Endothelial cell of umbilical vein (primary cell): ENCODE results near the gene CRYBG2. TPM values are rescaled to one million over a fixed set of nuclear protein-coding genes. Genes with fewer than 3 reads are reported as not detected.
"Not testable (repeated sequence)": the region's sequence is repeated elsewhere in the genome, so short reads cannot be mapped to it uniquely, and the experiment has no call there.

Source experiments
- BruUV-seq: library from RNA; stranded (reverse); fragments of 400-500 nt; replicated peaks from 2 replicates; lab custom pipeline; 2021; lab: Mats Ljungman, UMichigan
- CTCF ChIA-PET: fragments of 300-600, 350-600 bp; sonication (Branson Sonifier 250); formaldehyde crosslinking; loops from one replicate; lab custom pipeline; 2021; ENCODE audit warnings: antibody characterized with exemption, inconsistent platforms; lab: Charles Lee
- POLR2A ChIA-PET: fragments of 300-600, 350-600 bp; sonication (Branson Sonifier 250); formaldehyde crosslinking; loops from one replicate; lab custom pipeline; 2021; ENCODE audit warnings: antibody characterized with exemption, inconsistent platforms; lab: Charles Lee
- DNase-seq: peaks from one replicate; pipeline ENCODE4 v3.0.0-alpha.2; 2011; ENCODE audit warnings: low read depth, low spot score
- FAIRE-seq: peaks from 2 replicates; lab custom pipeline; 2011; peaks lifted over from hg19 to GRCh38; lab: Jason Lieb, UNC
- H2AFZ ChIP-seq: 2 replicates; pipeline ENCODE4 v1.6.0; 2012; ENCODE audit warnings: low read depth, low read length, control low read depth, inconsistent platforms
- H3K27ac ChIP-seq: 2 replicates; pipeline ENCODE4 v1.5.1; 2011; ENCODE audit warnings: low read depth, mild to moderate bottlenecking, control low read depth, low read length, moderate library complexity; ENCODE audit not compliant: insufficient read depth
- H3K27me3 ChIP-seq, 2 experiments: 2 replicates each; pipeline versions ENCODE4 v1.6.0 to v1.6.1; 2011; ENCODE audit warnings: low read length in 2 of 2, mixed read lengths in 1 of 2; ENCODE audit not compliant: control insufficient read depth in 2 of 2, insufficient read depth in 2 of 2
- H3K36me3 ChIP-seq, 2 experiments: 2 replicates in 1 of 2; 3 replicates in 1 of 2; pipeline ENCODE4 v1.5.1; 2011; ENCODE audit warnings: low read length in 2 of 2, mild to moderate bottlenecking in 1 of 2, moderate library complexity in 1 of 2; ENCODE audit not compliant: control insufficient read depth in 2 of 2, insufficient read depth in 2 of 2; ENCODE audit errors: extremely low read depth in 1 of 2
- H3K4me1 ChIP-seq: 3 replicates; pipeline ENCODE4 v1.5.1; 2011; ENCODE audit warnings: mild to moderate bottlenecking, low read length; ENCODE audit not compliant: control insufficient read depth, insufficient read depth; ENCODE audit errors: extremely low read depth
- H3K4me2 ChIP-seq: 2 replicates; pipeline ENCODE4 v1.6.1; 2011; ENCODE audit warnings: low read length, control low read depth, mixed read lengths; ENCODE audit not compliant: insufficient read depth
- H3K4me3 ChIP-seq, 3 experiments: fragments of 200-600 bp in 1 of 3; sonication (generic), shearing (Covaris generic) in 1 of 3; replicated peaks in 1 of 3; 2 replicates each; pipeline ENCODE4 v1.5.1; 2011 to 2016; ENCODE audit warnings: control low read depth in 3 of 3, low read length in 3 of 3, mild to moderate bottlenecking in 2 of 3, inconsistent platforms in 1 of 3, low read depth in 1 of 3, moderate library complexity in 1 of 3; ENCODE audit not compliant: insufficient read depth in 1 of 3
- H3K79me2 ChIP-seq: 2 replicates; pipeline ENCODE4 v1.6.0; 2012; ENCODE audit warnings: low read length, inconsistent platforms; ENCODE audit not compliant: control insufficient read depth, insufficient read depth
- H3K9ac ChIP-seq: replicated peaks from 2 replicates; pipeline ENCODE3; 2011; ENCODE audit warnings: low read length, control low read depth; ENCODE audit not compliant: insufficient read depth; ENCODE audit errors: extremely low read depth
- H3K9me1 ChIP-seq: replicated peaks from 3 replicates; pipeline ENCODE4 v1.6.0; 2011; ENCODE audit warnings: mild to moderate bottlenecking, low read length; ENCODE audit not compliant: control insufficient read depth, insufficient read depth; ENCODE audit errors: extremely low read depth
- H3K9me3 ChIP-seq: replicated peaks from 2 replicates; pipeline ENCODE4 v1.5.1; 2012; ENCODE audit warnings: low read length, inconsistent platforms; ENCODE audit not compliant: control insufficient read depth, insufficient read depth
- H4K20me1 ChIP-seq: replicated peaks from 2 replicates; pipeline ENCODE3; 2011; ENCODE audit warnings: mild to moderate bottlenecking, low read length; ENCODE audit not compliant: control insufficient read depth, insufficient read depth; ENCODE audit errors: extremely low read depth
- JUN ChIP-seq: IDR thresholded peaks from 2 replicates; pipeline ENCODE4 v1.6.1; 2011; ENCODE audit warnings: borderline replicate concordance, low read depth; ENCODE audit not compliant: insufficient read length, insufficient read depth
- MYC ChIP-seq: IDR thresholded peaks from one replicate; pipeline ENCODE4 v1.6.1; 2011; ENCODE audit warnings: mild to moderate bottlenecking, low read depth, low read length
- POLR2AphosphoS5 ChIP-seq: IDR thresholded peaks from 2 replicates; pipeline ENCODE4 v1.6.1; 2012; ENCODE audit warnings: low read depth, mild to moderate bottlenecking, control low read depth, low read length, moderate library complexity; ENCODE audit not compliant: insufficient read depth
- dilution Hi-C: fragments of 300-500 bp; cut with MboI; formaldehyde crosslinking; loops from one replicate; pipeline ENCODE4 v1.15.0; 2019; ENCODE audit warnings: low sequenced_read_pairs; ENCODE audit not compliant: extremely low pct_ligation_motif_present
- intact Hi-C: fragments of 100-400 bp; cut with micrococcal nuclease; formaldehyde crosslinking; loops from one replicate; pipeline ENCODE4 v1.10.0; 2022
- polyA plus RNA-seq, 4 experiments: library from polyadenylated mRNA; depleted of rRNA in 3 of 4; stranded (reverse) in 3 of 4; unstranded in 1 of 4; fragments of >200 nt; gene quantifications; 2 replicates each; pipeline versions ENCODE4 v1.2.1 to v1.2.3, GENCODE V29; 2011 to 2012; ENCODE audit warnings: missing spikeins in 1 of 4
- total RNA-seq: library from RNA; stranded (reverse); gene quantifications from 2 replicates; pipeline ENCODE4 v1.2.3, GENCODE V29; 2021

Gene CRYBG2
- total and polyA plus RNA-seq, 2 donors (not counting 3 experiments of a cell fraction or from before 2014, with no cell fraction given), result not detected

DNA sequence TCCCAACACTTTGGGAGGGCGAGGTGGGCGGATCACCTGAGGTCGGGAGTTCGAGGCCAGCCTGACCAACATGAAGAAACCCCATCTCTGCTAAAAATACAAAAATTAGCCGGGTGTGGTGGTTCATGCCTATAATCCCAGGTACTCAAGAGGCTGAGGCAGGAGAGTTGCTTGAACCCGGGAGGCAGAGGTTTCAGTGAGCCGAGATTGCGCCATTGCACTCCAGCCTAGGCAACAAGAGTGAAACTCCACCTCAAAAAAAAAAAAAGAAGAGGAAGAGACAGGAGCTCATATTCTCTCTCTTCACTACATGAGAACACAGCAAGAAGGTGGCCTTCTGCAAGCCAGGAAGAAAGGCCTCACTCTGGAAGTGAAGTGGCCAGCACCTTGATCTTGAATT lies 20.6 kb downstream of the CRYBG2 start:
- H3K9me3 ChIP-seq, H3K36me3 ChIP-seq, FAIRE-seq, H2AFZ ChIP-seq, H3K4me3 ChIP-seq, H3K79me2 ChIP-seq, H3K9me1 ChIP-seq, H3K4me2 ChIP-seq, dilution Hi-C loops, POLR2A ChIA-PET, intact Hi-C loops, H3K27ac ChIP-seq, BruUV-seq, H4K20me1 ChIP-seq, DNase-seq, H3K4me1 ChIP-seq, H3K27me3 ChIP-seq, H3K9ac ChIP-seq: not testable (repeated sequence)
- CTCF ChIA-PET, result interaction anchor here (0.6 to 0.8 kb wide), 2 partner anchors 10 to 12 kb away, joined by 3 read pairs; no protein-coding TSS in a partner anchor

DNA sequence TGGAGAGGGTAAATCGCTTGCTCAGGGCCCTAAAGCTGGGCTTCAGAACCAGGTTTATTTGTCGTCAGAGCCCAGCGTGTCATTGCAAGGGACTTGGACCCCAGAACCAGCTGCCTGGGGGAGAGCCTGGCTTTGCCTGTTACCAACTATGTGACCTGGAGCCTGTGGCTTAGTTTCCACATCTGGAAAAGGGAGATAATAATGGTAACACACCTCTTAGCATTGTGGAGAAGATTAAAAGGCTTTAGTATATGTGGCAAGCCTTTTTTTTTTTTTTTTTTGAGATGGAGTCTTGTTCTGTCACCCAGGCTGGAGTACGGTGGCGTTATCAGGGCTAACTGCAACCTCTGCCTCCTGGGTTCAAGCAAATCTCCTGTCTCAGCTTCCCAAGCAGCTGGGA lies 23.7 kb downstream of the CRYBG2 start:
- intact Hi-C loops (no loop called here), dilution Hi-C loops (no loop called here)
- FAIRE-seq, result no peak
- TF ChIP-seq POLR2AphosphoS5 (no peak), MYC (no peak), JUN (no peak)
- BruUV-seq, result no TSS peak
- no peaks in the 10 kb centered on the region for H3K9me3 ChIP-seq
- ChIA-PET CTCF (interaction anchor here (1.3 kb wide), 1 partner anchor 54 kb away, joined by 4 read pairs; no protein-coding TSS in a partner anchor), POLR2A (no interaction called here)
- H3K27me3 ChIP-seq, result no peaks in the 10 kb centered on the region
- H4K20me1 ChIP-seq, result no peaks in the 10 kb centered on the region
- no peaks in the 10 kb centered on the region for H3K79me2 ChIP-seq
- no peaks in the 10 kb centered on the region for H3K4me1 ChIP-seq
- H3K4me2 ChIP-seq, result no peak overlapping the region
- no peak overlapping the region for H3K27ac ChIP-seq
- DNase-seq, result no peak
- H3K36me3 ChIP-seq, result no peaks in the 10 kb centered on the region
- H2AFZ ChIP-seq, result no peak overlapping the region
- no peaks in the 10 kb centered on the region for H3K9me1 ChIP-seq
- no peak overlapping the region for H3K4me3 ChIP-seq
- H3K9ac ChIP-seq, result no peak overlapping the region

DNA sequence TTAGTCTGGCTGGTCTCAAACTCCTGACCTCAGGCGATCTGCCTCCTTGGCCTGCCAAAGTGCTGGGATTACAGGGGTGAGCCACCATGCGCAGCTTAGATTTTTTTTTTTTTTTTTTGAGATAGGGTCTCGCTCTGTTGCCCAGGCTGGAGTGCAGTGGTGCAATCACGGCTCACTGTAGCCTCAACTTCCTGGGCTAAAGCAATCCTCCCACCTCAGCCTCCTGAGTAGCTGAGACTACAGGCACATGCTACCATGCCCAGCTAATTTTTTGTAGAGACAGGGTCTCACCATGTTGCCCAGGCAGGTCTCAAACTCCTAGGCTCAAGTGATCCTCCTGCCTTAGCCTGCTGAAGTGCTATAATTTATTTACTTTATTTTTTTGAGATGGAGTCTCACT lies 24.6 kb downstream of the CRYBG2 start:
- H3K4me1 ChIP-seq, DNase-seq, H3K27ac ChIP-seq, H3K9me1 ChIP-seq, intact Hi-C loops, H2AFZ ChIP-seq, H3K4me3 ChIP-seq, FAIRE-seq, POLR2A ChIA-PET, H3K9me3 ChIP-seq, BruUV-seq, H3K4me2 ChIP-seq, H3K79me2 ChIP-seq, H3K36me3 ChIP-seq, H3K9ac ChIP-seq, H3K27me3 ChIP-seq, H4K20me1 ChIP-seq, dilution Hi-C loops: not testable (repeated sequence)
- CTCF ChIA-PET, result interaction anchor here (0.9 to 1.7 kb wide), 4 partner anchors 8 to 53 kb away, joined by 3 to 4 read pairs (median 3); no protein-coding TSS in a partner anchor
